Type B pancreatic cell (in vitro differentiated cells): Measurements from ENCODE around the gene INPP4B. TPM values are rescaled to one million over a fixed set of nuclear protein-coding genes. Genes with fewer than 3 reads are reported as not detected.

Experiments
- DNase-seq: peaks from one replicate; pipeline ENCODE4 v3.0.0; 2021; ENCODE audit warnings: mixed read lengths; ENCODE audit not compliant: unreplicated experiment; ENCODE audit errors: extremely low spot score
- H3K27ac Mint-ChIP-seq: 2 replicates; pipeline ENCODE4 v1.8.0; 2021; ENCODE audit warnings: mild to moderate bottlenecking, mixed read lengths
- H3K27me3 Mint-ChIP-seq: 2 replicates; pipeline ENCODE4 v1.8.0; 2021; ENCODE audit warnings: mixed read lengths
- H3K36me3 Mint-ChIP-seq: 2 replicates; pipeline ENCODE4 v1.8.0; 2021; ENCODE audit warnings: mixed read lengths
- H3K4me1 Mint-ChIP-seq: one replicate; pipeline ENCODE4 v1.8.0; 2021; ENCODE audit warnings: mixed read lengths; ENCODE audit not compliant: unreplicated experiment
- H3K4me3 Mint-ChIP-seq: 2 replicates; pipeline ENCODE4 v1.8.0; 2021; ENCODE audit warnings: mild to moderate bottlenecking, mixed read lengths
- H3K9me3 Mint-ChIP-seq: 2 replicates; pipeline ENCODE4 v1.8.0; 2021; ENCODE audit warnings: mixed read lengths
- CTCF ChIP-seq: fragments of 200-600 bp; sonication (generic); conservative IDR thresholded peaks from 2 replicates; pipeline ENCODE4 v1.5.0; 2021; ENCODE audit warnings: antibody characterized with exemption, mild to moderate bottlenecking
- total RNA-seq: library from RNA; stranded (reverse); gene quantifications from 2 replicates; pipeline ENCODE4 v1.2.1, GENCODE V29; 2021; ENCODE audit warnings: low replicate concordance

Gene INPP4B
- total RNA-seq, 1 donor from 2014 or later: 9.0 TPM

- no peak overlapping the region for H3K27ac Mint-ChIP-seq
These were observed 836.4 kb downstream of the INPP4B start for GRCh38 chr4:142009751-142010150.

GRCh38 chr4:142005519-142005918 lies 840.6 kb downstream of the INPP4B start:
- no peak overlapping the region for H3K4me3 Mint-ChIP-seq
- no peaks in the 10 kb centered on the region for H3K9me3 Mint-ChIP-seq
- no peaks in the 10 kb centered on the region for H3K27me3 Mint-ChIP-seq
- DNase-seq: no peak
- no peaks in the 10 kb centered on the region for H3K36me3 Mint-ChIP-seq
- H3K4me1 Mint-ChIP-seq: no peaks in the 10 kb centered on the region
- no peak overlapping the region for H3K27ac Mint-ChIP-seq
- TF ChIP-seq CTCF: no peak

More at GRCh38 chr4:142009751-142010150, 836.4 kb downstream of the INPP4B start:
- Mint-ChIP-seq H3K9me3 (no peaks in the 10 kb centered on the region), H3K27me3 (no peaks in the 10 kb centered on the region), H3K4me1 (no peaks in the 10 kb centered on the region), H3K4me3 (no peak overlapping the region), H3K36me3 (no peaks in the 10 kb centered on the region)
- no peak for TF ChIP-seq CTCF
- DNase-seq: no peak

- H3K36me3 Mint-ChIP-seq: no peaks in the 10 kb centered on the region
- DNase-seq: no peak
- no peak for TF ChIP-seq CTCF
- no peak overlapping the region for H3K27ac Mint-ChIP-seq
- no peaks in the 10 kb centered on the region for H3K4me1 Mint-ChIP-seq
- H3K4me3 Mint-ChIP-seq: no peak overlapping the region
- no peaks in the 10 kb centered on the region for H3K9me3 Mint-ChIP-seq
- H3K27me3 Mint-ChIP-seq: no peaks in the 10 kb centered on the region
These were observed 846.5 kb downstream of the INPP4B start for GRCh38 chr4:141999446-142000143.

GRCh38 chr4:141995056-141995455 lies 851.0 kb downstream of the INPP4B start:
- no peak for DNase-seq
- H3K27me3 Mint-ChIP-seq: no peaks in the 10 kb centered on the region
- H3K4me1 Mint-ChIP-seq: no peaks in the 10 kb centered on the region
- no peaks in the 10 kb centered on the region for H3K9me3 Mint-ChIP-seq
- no peaks in the 10 kb centered on the region for H3K36me3 Mint-ChIP-seq
- no peak for TF ChIP-seq CTCF
- no peak overlapping the region for H3K27ac Mint-ChIP-seq
- H3K4me3 Mint-ChIP-seq: no peak overlapping the region

- H3K4me1 Mint-ChIP-seq: no peaks in the 10 kb centered on the region
These were observed 868.7 kb downstream of the INPP4B start for GRCh38 chr4:141977433-141977832.

More at GRCh38 chr4:141977433-141977832, 868.7 kb downstream of the INPP4B start:
- Mint-ChIP-seq H3K36me3 (no peaks in the 10 kb centered on the region), H3K27me3 (no peaks in the 10 kb centered on the region), H3K4me3 (no peak overlapping the region), H3K27ac (no peak overlapping the region), H3K9me3 (no peaks in the 10 kb centered on the region)
- no peak for TF ChIP-seq CTCF
- DNase-seq: no peak
